Spleen (tissue), 13 donors: ENCODE data around the gene CACNA2D2. TPM values are rescaled to one million over a fixed set of nuclear protein-coding genes. Genes with fewer than 3 reads are reported as not detected.
A peak's percentile ranks its signal among the peaks of the same experiment; 100 is the strongest.

Experiments
- DNase-seq: peaks from one replicate; pipeline ENCODE4 v3.0.0-alpha.2; 2020
- H3K27ac ChIP-seq, 8 donors: fragments of 200-600 bp; sonication (generic) in 7 of 8; 1 replicate in 4 of 8; 2 replicates in 4 of 8; pipeline versions ENCODE4 v1.5.0 to v1.8.0; 2016 to 2021; ENCODE audit warnings: inconsistent platforms in 4 of 8, mild to moderate bottlenecking in 4 of 8, moderate library complexity in 1 of 8
- H3K27me3 ChIP-seq, 7 donors: fragments of 200-600 bp; sonication (generic) in 6 of 7; replicated peaks in 1 of 7; 1 replicate in 4 of 7; 2 replicates in 3 of 7; pipeline versions ENCODE4 v1.5.0 to v1.8.0; 2016 to 2021; ENCODE audit warnings: inconsistent platforms in 3 of 7, mild to moderate bottlenecking in 1 of 7
- H3K36me3 ChIP-seq, 6 donors: fragments of 200-600 bp; sonication (generic) in 5 of 6; 1 replicate in 4 of 6; 2 replicates in 2 of 6; pipeline versions ENCODE4 v1.5.0 to v1.8.0; 2016 to 2021; ENCODE audit warnings: inconsistent platforms in 2 of 6
- H3K4me1 ChIP-seq, 6 donors: fragments of 200-600 bp; sonication (generic) in 5 of 6; 1 replicate in 3 of 6; 2 replicates in 3 of 6; pipeline versions ENCODE4 v1.5.0 to v1.8.0; 2016 to 2021; ENCODE audit warnings: inconsistent platforms in 3 of 6
- H3K4me3 ChIP-seq, 8 donors: fragments of 200-600 bp; sonication (generic) in 7 of 8; 1 replicate in 4 of 8; 2 replicates in 4 of 8; pipeline versions ENCODE4 v1.5.0 to v1.8.0; 2016 to 2021; ENCODE audit warnings: inconsistent platforms in 4 of 8, mild to moderate bottlenecking in 4 of 8, moderate library complexity in 2 of 8
- H3K9me3 ChIP-seq, 8 donors: fragments of 200-600 bp; sonication (generic) in 7 of 8; 1 replicate in 4 of 8; 2 replicates in 4 of 8; pipeline versions ENCODE4 v1.5.0 to v1.8.0; 2016 to 2021; ENCODE audit warnings: inconsistent platforms in 4 of 8
- CTCF ChIP-seq, 11 experiments: fragments of 200-600 bp in 7 of 11; fragments of 450-650 bp in 4 of 11; sonication (generic) in 4 of 11; IDR thresholded peaks in 8 of 11; conservative IDR thresholded peaks in 3 of 11; 1 replicate in 7 of 11; 2 replicates in 4 of 11; pipeline versions ENCODE4 v1.4.0 to v1.8.0; 2016 to 2021; ENCODE audit warnings: antibody characterized with exemption in 11 of 11, inconsistent platforms in 4 of 11, mild to moderate bottlenecking in 1 of 11
- POLR2A ChIP-seq, 3 donors: fragments of 450-650 bp; IDR thresholded peaks; one replicate each; pipeline ENCODE4 v1.5.1; 2017; ENCODE audit warnings: antibody characterized with exemption in 3 of 3, mild to moderate bottlenecking in 1 of 3
- POLR2AphosphoS5 ChIP-seq, 3 donors: sonication (generic); formaldehyde crosslinking; IDR thresholded peaks; one replicate each; pipeline ENCODE4 v1.5.1; 2017; ENCODE audit warnings: antibody characterized with exemption in 3 of 3
- WGBS, 5 donors: extraction: QIAGEN DNeasy Blood & Tissue Kit in 3 of 5; methylation state at CpG; one replicate each; pipeline versions ENCODE4 v1.1.5 to v1.1.7; 2013 to 2018; 5-methylcytosine and 5-hydroxymethylcytosine counted together
- intact Hi-C: fragments of 100-400 bp; cut with DNase I; formaldehyde crosslinking; loops from one replicate; pipeline ENCODE4 v1.15.0; 2023; ENCODE audit warnings: low total_unique reads
- long read RNA-seq, 2 donors: transcript quantifications; one replicate each; lab custom pipeline, GENCODE V29; 2026
- polyA plus RNA-seq, 3 donors: library from polyadenylated mRNA; stranded (reverse); fragments of 200-250 nt; gene quantifications; one replicate each; pipeline ENCODE4 v1.2.1, GENCODE V29; 2013
- total RNA-seq, 7 donors: library from RNA; depleted of rRNA in 3 of 7; stranded (reverse); fragments of >200 nt in 3 of 7; fragmentation: NEBNext Ultra II Directional in 4 of 7; extraction: Animal tissue kit (Norgen Biotek cat#: 25700) in 4 of 7; gene quantifications; one replicate each; pipeline versions ENCODE4 v1.1.0 to v1.2.1, GENCODE V29; 2016 to 2021
- donor health status: healthy with polysubstance abuse.
- donor health status: DM: no; HTN: no; CAD: no; lungs with moderate emphysema.
- donor health status: DM: no; HTN: no; CAD: no.
- donor health status: Bipolar disorder and iron deficiency.
- donor health status: healthy.
- donor health status: DM: no; HTN: no; CAD: no.
- donor health status: DM: yes; HTN: yes; CAD: no.

Gene CACNA2D2
- 1 to 10 TPM in 6 of 7 donors, under 1 TPM in 1; 0.85 to 3.2 (median 1.4) TPM for total RNA-seq
- under 1 TPM; 0.24 to 0.64 (median 0.26) TPM for polyA plus RNA-seq
- long read RNA-seq, donor 1, result 0 reads
- long read RNA-seq, donor 2, result 0 reads

GRCh38 chr3:50503504-50504342 lies at the start of gene CACNA2D2:
Gene CACNA2D2, minus strand, starts transcription at chr3:50503634. Its CDS starts 211 bp downstream, at chr3:50503423.
- H3K27ac ChIP-seq, result peak within 1 kb of the TSS in 4 of 8 donors; percentile 41 to 55 (median 50)
- peak within 1 kb of the TSS; percentile 33 to 80 (median 53) for H3K4me3 ChIP-seq
- peaks cover 0 to 57% (median 29%) of the 10 kb centered on the region in 7 donors for H3K27me3 ChIP-seq
- peak; percentile 87 for DNase-seq
- no peaks in the 10 kb centered on the region for H3K9me3 ChIP-seq
- intact Hi-C loops, result no loop called here
- 6 to 16% (median 7%) methylated on average over 37 to 71 of the region's 71 CpGs for WGBS, 5 donors
- no peaks in the 10 kb centered on the region for H3K36me3 ChIP-seq
- H3K4me1 ChIP-seq, result peaks cover 7 to 25% (median 16%) of the 10 kb centered on the region in 6 donors
- peak; percentile 74 to 80 (median 78) for TF ChIP-seq POLR2AphosphoS5 (IDR thresholded peaks at IDR 0.05)
- TF ChIP-seq POLR2A (IDR thresholded peaks at IDR 0.05), result no peak

- intact Hi-C loops, result no loop called here
- 78 to 94% (median 86%) methylated on average over 9 of the region's 9 CpGs for WGBS, 5 donors
Measured at GRCh38 chr3:50552598-50552997, 49.2 kb upstream of the CACNA2D2 start.

GRCh38 chr3:50551681-50552435 lies 48.4 kb upstream of the CACNA2D2 start:
- H3K9me3 ChIP-seq, result no peaks in the 10 kb centered on the region
- intact Hi-C loops, result no loop called here
- no peak for DNase-seq
- peaks cover 0 to 6% (median 0%) of the 10 kb centered on the region in 7 donors for H3K27me3 ChIP-seq
- H3K36me3 ChIP-seq, result no peaks in the 10 kb centered on the region
- no peak overlapping the region for H3K27ac ChIP-seq
- no peaks in the 10 kb centered on the region for H3K4me1 ChIP-seq
- TF ChIP-seq CTCF (IDR thresholded peaks at IDR 0.05 in 8 of 11, conservative IDR thresholded peaks at IDR 0.05 in 3 of 11), result peak in 1 of 11 experiments; percentile 8
- TF ChIP-seq POLR2A (IDR thresholded peaks at IDR 0.05), result no peak
- WGBS, 5 donors, result 79 to 86% (median 82%) methylated on average over 7 of the region's 7 CpGs
- no peak overlapping the region for H3K4me3 ChIP-seq

More at GRCh38 chr3:50552598-50552997, 49.2 kb upstream of the CACNA2D2 start:
- H3K27me3 ChIP-seq, result peaks cover 0 to 6% (median 0%) of the 10 kb centered on the region in 7 donors
- H3K27ac ChIP-seq, result no peak overlapping the region
- H3K36me3 ChIP-seq, result no peaks in the 10 kb centered on the region
- TF ChIP-seq POLR2A (IDR thresholded peaks at IDR 0.05), result no peak
- no peak for TF ChIP-seq CTCF (IDR thresholded peaks at IDR 0.05 in 8 of 11, conservative IDR thresholded peaks at IDR 0.05 in 3 of 11)
- no peak for TF ChIP-seq POLR2AphosphoS5 (IDR thresholded peaks at IDR 0.05)
- H3K4me3 ChIP-seq, result no peak overlapping the region
- H3K9me3 ChIP-seq, result no peaks in the 10 kb centered on the region
- no peaks in the 10 kb centered on the region for H3K4me1 ChIP-seq
- no peak for DNase-seq

GRCh38 chr3:50551054-50551659 lies 47.7 kb upstream of the CACNA2D2 start:
- H3K9me3 ChIP-seq, result no peaks in the 10 kb centered on the region
- no peak for DNase-seq
- no peaks in the 10 kb centered on the region for H3K36me3 ChIP-seq
- peaks cover 0 to 6% (median 0%) of the 10 kb centered on the region in 7 donors for H3K27me3 ChIP-seq
- TF ChIP-seq POLR2A (IDR thresholded peaks at IDR 0.05) (no peak), POLR2AphosphoS5 (IDR thresholded peaks at IDR 0.05) (no peak), CTCF (IDR thresholded peaks at IDR 0.05 in 8 of 11, conservative IDR thresholded peaks at IDR 0.05 in 3 of 11) (no peak)
- H3K4me3 ChIP-seq, result no peak overlapping the region
- no peaks in the 10 kb centered on the region for H3K4me1 ChIP-seq
- 60 to 69% (median 63%) methylated on average over 9 of the region's 9 CpGs for WGBS, 5 donors
- H3K27ac ChIP-seq, result no peak overlapping the region
- intact Hi-C loops, result no loop called here
